ENCODE data around the gene ELMO2. TPM values are rescaled to one million over a fixed set of nuclear protein-coding genes. Genes with fewer than 3 reads are reported as not detected.

Gene ELMO2
- total RNA-seq, 1 experiment from 2014 or later, result 28.4 TPM

- ChIA-PET CTCF (interaction anchor here (1.6 kb wide), 1 partner anchor 14 kb away, joined by 6 read pairs; no protein-coding TSS in a partner anchor), POLR2A (no interaction called here)
- Mint-ChIP-seq H3K27me3 (ENCODE audit: low read depth) (no peaks in the 10 kb centered on the region), H3K4me3 (no peak overlapping the region), H3K9me3 (no peaks in the 10 kb centered on the region), H3K4me1 (no peaks in the 10 kb centered on the region), H3K36me3 (peaks cover 42% of the 10 kb centered on the region), H3K27ac (no peak overlapping the region)
- TF ChIP-seq STAT6 (CRISPR knock-in tag; conservative IDR thresholded peaks at IDR 0.05; ENCODE audit: low read depth) (no peak), RORB (CRISPR knock-in tag; IDR thresholded peaks at IDR 0.05) (no peak), ZNF425 (CRISPR knock-in tag; conservative IDR thresholded peaks at IDR 0.05) (no peak), ZNF232 (CRISPR knock-in tag; IDR thresholded peaks at IDR 0.05) (no peak), FOXP1 (CRISPR knock-in tag; IDR thresholded peaks at IDR 0.05; ENCODE audit: borderline replicate concordance) (no peak), SOX15 (CRISPR knock-in tag; IDR thresholded peaks at IDR 0.05) (no peak), ZNF512 (CRISPR knock-in tag; IDR thresholded peaks at IDR 0.05; ENCODE audit: borderline replicate concordance) (no peak), GABPB1 (CRISPR knock-in tag; IDR thresholded peaks at IDR 0.05) (no peak), SMAD4 (CRISPR knock-in tag; IDR thresholded peaks at IDR 0.05) (no peak), OVOL2 (CRISPR knock-in tag; IDR thresholded peaks at IDR 0.05; ENCODE audit: borderline replicate concordance) (no peak), ATF3 (CRISPR knock-in tag; conservative IDR thresholded peaks at IDR 0.05) (no peak), TEAD4 (CRISPR knock-in tag; IDR thresholded peaks at IDR 0.05) (no peak), CBFB (CRISPR knock-in tag; IDR thresholded peaks at IDR 0.05; ENCODE audit: low read depth) (no peak), PRDM15 (CRISPR knock-in tag; IDR thresholded peaks at IDR 0.05) (no peak), NFATC4 (CRISPR knock-in tag; IDR thresholded peaks at IDR 0.05) (no peak), ZBTB43 (CRISPR knock-in tag; IDR thresholded peaks at IDR 0.05) (no peak), ATF1 (CRISPR knock-in tag; IDR thresholded peaks at IDR 0.05) (no peak), IRF1 (CRISPR knock-in tag; IDR thresholded peaks at IDR 0.05) (no peak)
- ATAC-seq (no peak), DNase-seq (ENCODE audit: low spot score) (no peak)
These were observed 27.9 kb downstream of the ELMO2 start for GRCh38 chr20:46378412-46379009.
